ENCODE measurements around the gene MYO3B.

- TF ChIP-seq CTCF (IDR thresholded peaks at IDR 0.05), result no peak
- TF ChIP-seq POLR2A (IDR thresholded peaks at IDR 0.05), result no peak
Observed at GRCh38 chr2:170665743-170666142, 487.8 kb downstream of the MYO3B start.

Data from uterus (tissue), 2 donors.